GM21619 (cell line): Measurements from ENCODE around the gene RRP1B.

Experiments
- ATAC-seq: cut with Tn5 transposase; IDR thresholded peaks from one replicate; pipeline ENCODE4 v1.9.1; 2021; ENCODE audit not compliant: unreplicated experiment

Gene RRP1B

GRCh38 chr21:43740497-43741156 lies 81.3 kb downstream of the RRP1B start:
- no peak for ATAC-seq

GRCh38 chr21:43741423-43742096 lies 82.2 kb downstream of the RRP1B start:
- ATAC-seq = no peak

DNA sequence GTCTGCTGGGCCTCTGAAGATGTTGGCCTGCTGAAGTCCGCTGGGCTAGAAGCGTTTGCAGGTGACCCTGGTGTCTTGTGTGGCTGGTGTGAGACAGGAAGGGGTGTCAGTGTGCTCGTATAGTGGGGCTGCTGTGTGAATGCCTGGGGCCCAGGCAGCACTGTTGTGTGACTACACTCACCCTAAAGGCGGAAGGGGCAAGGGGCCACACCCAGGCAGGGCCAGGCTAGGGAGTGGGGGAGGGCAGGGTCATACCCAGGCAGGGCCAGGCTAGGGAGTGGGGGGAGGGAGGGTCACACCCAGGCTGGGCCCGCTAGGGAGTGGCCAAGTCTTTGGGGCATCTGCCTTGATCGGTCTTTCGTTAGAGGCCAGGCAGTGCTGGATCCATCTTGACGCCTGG lies 84.6 kb downstream of the RRP1B start:
- ATAC-seq = no peak

DNA sequence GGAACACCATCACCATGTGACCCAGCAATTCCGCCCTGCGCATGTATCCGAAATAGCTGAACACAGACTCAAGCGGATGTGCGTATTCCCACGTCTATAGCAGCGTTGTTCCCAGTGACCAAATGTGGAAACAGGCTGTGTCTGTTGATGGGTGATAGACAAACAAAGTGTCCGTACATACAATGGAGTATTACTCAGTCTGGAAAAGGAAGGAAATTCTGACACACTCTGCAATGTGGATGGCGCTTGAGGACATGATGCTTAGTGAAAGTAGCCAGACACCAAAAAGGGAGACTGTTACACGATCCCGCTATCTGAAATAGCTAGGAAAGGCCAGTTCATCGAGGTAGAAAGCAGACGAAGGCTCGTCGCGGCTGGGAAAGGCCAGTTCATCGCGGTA lies 85.4 kb downstream of the RRP1B start:
- ATAC-seq = no peak
